IPS-NIHi11 (cell line): ENCODE data around the gene SUPT6H.

Experiments
- DNase-seq: peaks from one replicate; pipeline ENCODE4 v3.0.0; 2012; ENCODE audit warnings: mixed read lengths, low spot score

SUPT6H gene

DNA sequence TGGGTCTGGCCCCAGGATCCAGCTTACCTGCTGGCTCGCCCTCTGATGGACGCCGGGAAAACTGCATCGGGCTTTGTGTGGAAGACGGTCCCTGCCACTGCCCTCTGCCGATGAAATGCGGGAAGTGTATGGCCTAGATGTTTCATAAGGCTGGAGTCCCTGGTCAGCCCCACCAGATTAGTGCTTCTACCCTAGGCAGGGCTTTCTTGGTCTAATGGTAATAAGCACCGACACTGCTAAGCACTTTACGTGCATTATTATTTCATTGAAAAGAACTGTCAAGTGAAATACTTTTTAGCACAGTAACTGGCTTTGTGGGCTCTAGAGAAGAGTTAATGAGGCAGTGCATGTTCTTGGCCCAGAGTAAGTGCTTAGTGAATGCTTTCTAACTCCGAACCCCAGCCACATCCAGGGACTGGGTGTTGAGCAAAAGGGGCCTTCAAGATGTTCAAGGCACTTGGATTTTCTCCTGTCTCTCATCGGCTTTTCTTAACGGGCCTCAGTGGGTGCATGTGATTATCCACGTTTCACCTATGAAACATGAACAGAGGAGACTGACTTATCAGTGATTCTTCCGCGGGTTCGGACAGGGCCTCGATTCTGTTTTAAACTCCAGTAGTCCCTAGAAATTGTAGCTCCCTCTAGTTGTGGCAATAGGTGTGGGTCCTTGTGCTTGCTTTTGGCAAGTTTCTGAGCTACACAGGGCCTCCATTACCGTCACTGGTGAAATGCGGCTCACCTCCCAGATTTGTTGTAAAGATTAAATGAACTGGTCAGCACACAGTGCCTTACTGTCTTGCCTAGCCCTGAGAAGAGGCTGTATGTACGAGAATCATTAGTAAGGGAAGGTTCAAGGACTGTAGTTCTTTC, 88.4 kb downstream of the SUPT6H start:
- DNase-seq, result peak; percentile 72

DNA sequence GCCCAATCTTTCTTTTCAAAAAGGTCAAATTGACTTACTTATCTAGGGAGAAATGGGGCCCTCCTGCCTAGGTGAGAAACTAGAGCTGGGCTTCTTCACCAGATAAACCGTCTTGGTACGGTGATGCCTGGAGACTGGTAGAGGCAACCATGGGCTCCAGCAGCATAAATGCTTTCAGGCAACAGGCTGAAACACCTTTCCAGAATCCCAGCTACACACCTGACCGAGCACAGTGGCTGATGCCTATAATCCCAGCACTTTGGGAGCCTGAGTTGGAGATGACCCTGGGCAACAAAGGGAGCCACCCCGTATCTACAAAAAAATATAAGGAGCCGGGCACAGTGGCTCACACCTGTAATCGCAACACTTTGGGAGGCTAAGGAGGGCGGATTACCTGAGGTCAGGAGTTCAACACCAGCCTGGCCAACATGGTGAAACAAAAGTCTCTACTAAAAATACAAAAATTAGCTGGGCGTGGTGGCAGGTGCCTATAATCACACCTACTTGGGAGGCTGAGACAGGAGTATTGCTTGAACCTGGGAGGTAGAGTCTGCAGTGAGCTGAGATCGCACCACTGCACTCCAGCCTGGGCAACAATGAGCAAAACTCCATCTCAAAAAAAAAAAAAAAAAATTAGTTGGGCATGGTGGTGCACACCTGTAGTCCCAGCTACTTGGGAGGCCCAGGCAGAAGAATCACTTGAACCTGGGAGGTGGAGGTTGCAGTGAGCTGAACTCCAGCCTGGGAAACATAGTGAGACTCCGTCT, 89.8 kb downstream of the SUPT6H start:
- DNase-seq, result no peak
